ENCODE data around the gene PPP1R15B.

PPP1R15B gene

GRCh38 chr1:204396015-204396583, 15.5 kb downstream of the PPP1R15B start:
- DNase-seq: no peak

DNA sequence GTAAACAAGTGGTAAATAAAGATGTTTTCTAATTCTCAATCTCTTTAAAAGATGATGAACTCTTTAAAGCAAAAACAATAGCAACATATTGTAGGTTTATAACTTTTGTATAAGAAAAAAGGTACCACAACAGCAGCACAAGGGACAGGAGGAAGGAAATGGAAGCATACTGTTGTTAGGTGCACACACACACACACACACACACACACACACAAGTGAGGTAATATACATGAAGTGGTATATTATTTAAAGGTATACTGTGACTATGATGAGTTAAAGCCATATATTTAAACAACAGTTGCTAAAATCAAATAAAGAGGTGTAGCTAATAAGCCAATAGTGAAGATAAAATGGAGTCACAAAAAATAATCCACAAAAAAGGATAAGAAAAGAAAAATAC, 20.0 kb downstream of the PPP1R15B start:
- DNase-seq: no peak

GRCh38 chr1:204390751-204391466, 20.7 kb downstream of the PPP1R15B start:
- no peak for DNase-seq

- no peak for DNase-seq
Observed at GRCh38 chr1:204385727-204386126, 25.9 kb downstream of the PPP1R15B start.

DNA sequence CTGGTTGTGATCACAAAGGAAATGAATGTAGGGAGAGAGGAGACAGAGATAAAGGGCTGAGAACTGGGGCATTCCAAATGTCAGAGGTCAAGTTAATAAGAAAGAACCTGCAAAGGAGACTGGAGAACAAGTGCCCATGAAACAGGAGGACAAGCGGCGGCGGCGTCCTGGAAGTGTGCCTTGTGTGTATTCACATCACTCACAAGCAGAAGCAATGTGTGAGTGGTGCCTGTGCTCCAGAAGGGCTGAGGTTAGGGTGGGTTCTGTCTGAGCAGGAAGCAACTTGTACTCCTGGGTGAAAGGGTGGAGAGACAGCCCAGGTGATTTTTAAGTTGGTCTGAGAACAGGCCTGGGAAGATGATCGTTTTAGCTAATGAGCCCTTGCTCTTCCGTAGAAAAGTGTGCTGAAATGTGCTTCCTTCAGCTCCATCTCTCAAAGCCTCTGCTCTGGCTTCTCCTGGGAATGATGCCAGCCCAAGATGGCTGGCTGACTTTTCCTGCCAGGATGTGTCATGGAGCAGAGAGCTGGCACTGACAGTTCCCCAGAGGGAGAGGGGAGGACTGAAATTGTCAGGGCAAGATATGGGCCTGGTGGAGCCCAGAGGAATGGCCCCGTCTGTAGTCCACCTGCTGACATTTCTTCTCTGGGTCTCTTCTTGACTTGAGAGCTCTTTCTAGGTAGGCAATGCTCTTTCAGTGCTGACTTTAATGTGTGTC, 26.8 kb downstream of the PPP1R15B start:
- no peak for DNase-seq

DNA sequence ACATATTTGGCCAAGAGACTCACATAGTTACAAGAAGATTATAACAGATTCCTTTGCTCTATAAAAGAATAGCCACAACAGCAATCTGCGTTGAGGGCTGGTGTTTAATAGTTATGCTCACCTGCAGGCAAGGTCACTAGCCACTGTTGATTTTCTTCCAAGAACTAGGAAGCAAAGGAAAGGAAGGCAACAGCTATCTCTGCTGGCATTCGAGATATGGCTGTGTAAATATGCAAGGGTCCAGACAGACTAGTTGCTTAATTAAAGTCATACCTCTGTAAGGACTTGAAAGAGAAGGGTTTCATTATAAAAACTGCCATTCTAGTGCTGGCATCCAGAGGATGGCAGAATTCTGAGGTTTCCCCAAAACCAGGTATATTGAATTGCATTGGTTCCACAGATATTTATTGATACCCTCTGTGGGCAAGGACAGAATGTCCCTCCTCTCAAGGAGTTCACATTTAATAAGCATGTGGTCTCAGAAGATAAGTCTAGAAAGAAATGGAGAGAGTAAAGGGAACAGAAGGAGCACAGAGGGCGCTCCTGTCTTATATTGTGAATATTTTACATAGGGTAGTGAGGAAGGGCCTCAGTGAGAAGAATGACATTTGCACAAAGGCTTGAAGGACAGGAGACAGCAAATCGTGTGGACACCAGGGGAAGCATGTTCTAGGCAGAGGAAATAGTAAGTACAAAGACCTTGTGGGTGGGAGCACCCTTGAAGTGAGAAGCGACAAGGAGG, 28.3 kb downstream of the PPP1R15B start:
- no peak for DNase-seq

- DNase-seq: no peak
Observed at GRCh38 chr1:204382714-204383083, 28.9 kb downstream of the PPP1R15B start.

GRCh38 chr1:204380293-204380831, 31.3 kb downstream of the PPP1R15B start:
- no peak for DNase-seq

GRCh38 chr1:204377800-204378668, 33.6 kb downstream of the PPP1R15B start:
- peak; percentile 51 for DNase-seq

DNA sequence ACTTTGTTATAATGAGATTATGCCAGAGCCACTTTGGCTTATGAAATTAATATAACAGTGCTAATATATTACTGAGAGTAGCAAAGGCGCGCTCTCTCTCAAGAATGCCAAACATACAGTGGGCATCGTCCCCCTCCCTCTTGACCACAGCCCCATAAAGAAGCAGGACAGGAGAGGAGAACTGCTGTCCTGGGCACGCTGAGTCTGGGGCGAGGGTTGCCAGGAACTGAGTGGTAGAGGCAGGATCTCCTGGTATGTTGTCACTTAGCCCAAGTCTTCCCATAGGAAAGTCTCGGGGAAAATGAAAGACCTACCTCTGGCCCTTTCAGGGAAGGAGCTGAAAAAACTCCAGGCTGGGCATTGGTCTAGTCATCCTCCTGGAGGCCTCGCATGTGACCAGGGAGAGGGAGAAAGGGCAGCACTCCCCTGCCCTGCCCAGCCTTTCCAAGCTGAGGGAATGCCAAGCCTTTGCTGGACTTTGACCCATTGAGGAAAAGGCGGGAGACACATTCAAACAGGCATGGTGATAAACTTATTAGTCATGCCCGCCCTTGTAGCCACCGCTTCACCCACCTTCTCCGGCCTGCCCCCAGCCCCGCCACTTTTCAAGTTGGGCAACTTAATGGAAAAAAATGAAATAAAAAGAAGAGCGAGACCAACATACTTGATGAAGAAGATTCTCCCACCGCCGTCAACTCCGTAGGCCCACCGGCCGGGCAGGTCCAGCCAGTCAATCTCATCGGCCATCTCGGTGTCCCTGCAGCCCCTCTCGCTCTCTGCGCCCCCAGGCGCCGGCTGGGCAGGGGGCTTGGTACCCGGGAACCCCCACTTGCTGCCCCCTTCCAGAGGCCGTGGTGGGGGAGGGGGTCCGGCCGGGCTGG, 34.5 kb downstream of the PPP1R15B start:
- no peak for DNase-seq

DNA sequence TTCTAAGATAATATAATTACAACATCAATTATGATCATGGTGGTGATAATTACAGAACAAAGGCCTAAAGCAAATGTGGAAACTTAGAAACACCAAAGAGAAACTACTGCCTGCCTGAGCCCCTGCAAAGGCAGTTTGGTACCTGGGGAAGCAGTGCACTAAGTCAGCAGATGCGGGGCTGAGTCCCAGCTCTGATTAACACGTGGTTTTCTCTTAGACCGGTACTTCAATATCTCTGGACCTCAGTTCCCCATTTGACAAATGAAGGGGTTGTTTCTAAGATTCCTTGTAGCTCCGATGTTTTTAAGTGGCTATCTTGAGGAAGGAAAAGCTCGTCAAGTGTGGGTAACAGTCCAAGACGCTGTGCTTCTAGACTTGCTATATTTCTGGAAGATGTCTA, 35.2 kb downstream of the PPP1R15B start:
- no peak for DNase-seq

- DNase-seq: no peak
Observed at GRCh38 chr1:204373911-204374310, 37.7 kb downstream of the PPP1R15B start.

DNA sequence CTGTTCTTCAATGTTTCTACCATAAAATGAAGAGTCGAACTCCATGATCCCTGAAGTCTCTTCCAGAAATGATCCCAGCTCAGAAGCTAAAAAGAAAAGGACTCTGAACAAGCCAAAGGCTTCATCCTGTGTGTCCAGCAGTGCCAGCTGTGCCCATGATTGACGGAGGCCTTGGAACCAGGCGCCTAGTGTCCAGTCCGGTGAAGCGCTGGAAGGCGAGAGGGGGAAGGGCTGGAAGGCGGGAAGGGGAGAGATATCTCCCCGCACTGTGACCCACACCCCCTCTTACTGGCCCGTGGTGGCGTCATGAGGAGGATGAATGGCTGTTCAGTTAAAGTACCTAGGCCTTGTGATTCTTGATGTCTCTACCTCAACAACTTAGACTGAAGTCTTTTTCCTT, 41.4 kb downstream of the PPP1R15B start:
- DNase-seq: no peak

DNA sequence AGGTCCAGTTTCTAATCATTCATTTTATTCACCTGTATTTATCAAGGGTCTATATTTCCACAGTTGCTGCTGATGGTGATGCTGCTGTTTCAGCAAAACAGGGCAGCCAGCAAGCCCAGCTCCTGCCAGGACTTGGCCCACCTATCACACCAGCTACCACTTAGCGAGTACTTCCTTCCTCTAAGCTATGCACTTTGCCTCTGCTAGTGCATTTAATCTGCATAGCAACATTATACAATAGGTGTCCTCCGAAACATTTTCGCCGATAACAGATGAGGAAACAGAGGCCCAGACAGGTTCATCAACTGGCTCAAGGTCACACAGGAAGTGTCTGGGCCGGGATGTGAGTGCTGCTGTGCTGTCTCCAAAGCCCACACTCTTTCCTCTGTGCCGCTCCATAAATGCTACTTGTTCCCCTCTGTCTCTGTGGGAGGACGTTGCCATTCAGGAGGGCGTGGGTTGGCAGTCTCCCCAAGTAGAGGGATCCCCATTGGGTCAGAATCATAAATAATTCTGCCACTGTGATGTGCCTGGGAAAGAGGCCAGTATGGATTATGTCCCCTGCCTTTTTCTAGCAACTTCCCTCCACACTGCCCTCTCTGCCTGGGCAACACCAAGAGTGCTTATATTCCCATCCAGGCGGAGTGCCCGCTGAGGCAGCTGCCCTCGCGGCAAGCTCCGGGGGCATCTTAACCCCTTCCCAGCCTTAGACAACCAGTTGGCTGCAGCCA, 42.5 kb downstream of the PPP1R15B start:
- no peak for DNase-seq

GRCh38 chr1:204367956-204368355, 43.7 kb downstream of the PPP1R15B start:
- no peak for DNase-seq

GRCh38 chr1:204367193-204367858, 44.3 kb downstream of the PPP1R15B start:
- DNase-seq: no peak

DNA sequence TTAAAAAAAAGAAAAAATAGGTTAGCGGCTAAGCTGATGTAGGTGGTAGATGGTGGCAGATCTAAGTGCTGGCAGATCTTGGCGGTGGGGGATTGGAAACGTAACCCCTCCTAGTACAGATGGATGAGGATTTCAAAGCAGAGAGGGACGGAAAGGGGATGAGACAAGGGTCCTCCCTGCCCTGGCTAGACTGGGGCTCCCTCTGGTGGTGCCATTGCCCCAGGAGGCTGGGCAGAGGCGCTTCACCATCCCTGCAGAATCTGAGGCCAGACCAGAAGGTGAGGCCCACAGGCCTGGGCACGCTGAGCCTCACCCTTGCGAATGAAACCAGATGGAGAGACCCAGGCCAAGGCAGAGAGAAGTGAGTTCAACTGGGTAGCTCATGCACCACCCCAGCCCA, 44.9 kb downstream of the PPP1R15B start:
- no peak for DNase-seq

DNA sequence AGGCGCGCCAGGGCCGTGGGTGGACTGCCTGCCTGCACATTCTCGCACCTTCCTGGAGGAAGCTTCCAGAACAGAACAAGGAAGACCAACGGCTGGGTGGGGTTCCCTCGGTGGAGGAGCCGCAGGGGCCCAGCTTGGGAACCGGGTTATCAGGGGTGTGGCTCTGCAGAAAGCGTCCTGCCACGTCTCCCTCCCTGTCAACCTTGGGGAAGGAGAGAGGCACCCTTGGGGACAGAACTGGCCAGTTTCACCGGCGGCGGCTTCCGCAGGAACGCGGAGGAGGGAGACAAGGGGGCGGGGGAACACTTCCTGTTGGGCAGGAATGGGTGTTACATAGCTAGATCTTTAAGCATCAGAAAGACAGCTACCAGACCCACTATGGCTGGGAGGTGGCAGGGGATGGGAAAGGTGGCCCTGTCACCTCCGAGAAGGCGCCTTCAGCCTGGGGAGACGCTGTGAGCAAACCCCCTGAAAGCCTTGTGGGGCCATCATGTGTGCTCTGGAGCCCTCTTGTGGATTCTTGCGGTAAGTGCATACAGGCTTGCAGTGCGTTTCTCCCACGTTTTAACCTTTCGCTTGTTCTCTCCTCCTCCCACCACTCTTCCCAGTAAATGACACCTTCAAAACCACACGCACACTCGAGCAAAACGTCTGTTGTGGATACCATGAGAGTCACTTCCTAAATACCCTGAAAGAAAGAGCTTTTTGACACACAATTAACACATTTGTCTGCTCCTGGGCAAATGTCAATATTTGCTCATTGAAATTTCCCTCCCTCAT, 48.1 kb downstream of the PPP1R15B start:
- peak; percentile 82 for DNase-seq

GRCh38 chr1:204362984-204363334, 48.7 kb downstream of the PPP1R15B start:
- DNase-seq: no peak

All from NCI-H187 treated with DMSO at 0.1 percent for 48 hours (cell line).